GM18858 (cell line): ENCODE results near the gene UBE2A.

ENCODE experiments used
- ATAC-seq: cut with Tn5 transposase; IDR thresholded peaks from one replicate; pipeline ENCODE4 v1.9.1; 2021; ENCODE audit not compliant: unreplicated experiment

Gene UBE2A

GRCh38 chrX:119606280-119607017 is 32.1 kb downstream of the UBE2A start, which contains the start of gene NKRF:
NKRF (minus strand) TSS chrX:119606424.
- peak; percentile 64 for ATAC-seq

- ATAC-seq: no peak
Observed at GRCh38 chrX:119607018-119607389, 32.6 kb downstream of the UBE2A start.

DNA sequence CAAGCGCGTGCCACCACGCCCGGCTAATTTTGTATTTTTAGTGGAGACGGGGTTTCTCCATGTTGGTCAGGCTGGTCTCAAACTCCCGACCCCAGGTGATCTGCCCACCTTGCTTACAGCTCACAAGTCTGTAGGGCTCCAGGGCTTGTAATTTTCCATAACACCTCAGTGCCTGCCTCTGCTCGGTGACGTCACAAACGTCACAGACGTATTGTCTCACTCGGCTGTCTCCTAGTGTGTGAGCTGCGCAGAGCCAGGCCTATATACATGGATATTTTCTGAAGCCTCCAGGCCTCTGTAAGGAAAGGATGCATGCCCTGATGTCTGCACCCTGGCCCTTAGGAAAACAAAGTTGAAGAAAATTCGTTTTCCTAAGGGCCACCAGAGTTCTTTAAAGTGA is 40.4 kb downstream of the UBE2A start:
- ATAC-seq: no peak

DNA sequence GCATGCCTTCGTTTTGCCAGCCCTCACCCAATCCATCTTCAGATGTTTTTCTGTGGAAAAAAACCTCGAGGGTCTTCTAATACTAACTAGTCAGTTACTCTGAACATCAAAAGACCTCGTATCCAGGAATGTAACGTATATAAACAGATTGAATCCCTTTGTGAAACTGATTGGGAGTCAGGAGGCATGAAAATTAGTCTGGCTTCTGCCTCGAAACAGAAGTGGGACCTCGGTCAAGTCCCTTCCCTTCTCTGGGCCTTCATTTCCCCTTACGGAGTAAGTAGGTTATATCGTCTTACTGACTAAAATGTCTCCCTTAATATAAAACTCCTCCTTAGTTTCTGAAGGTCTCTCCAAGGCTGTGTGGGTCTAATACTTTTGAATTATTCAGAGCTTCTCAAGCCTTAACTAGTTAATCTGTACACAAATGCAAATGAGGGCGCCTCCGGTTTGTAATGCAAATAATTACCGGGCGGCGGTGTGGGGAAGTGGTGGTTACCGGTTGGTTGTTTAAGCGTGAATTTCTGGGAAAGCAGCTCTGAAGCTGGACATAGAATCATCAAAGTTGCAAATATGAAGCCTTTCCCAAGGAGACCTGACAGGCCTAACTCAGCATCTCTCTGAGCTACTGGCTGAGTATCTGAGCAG is 43.3 kb downstream of the UBE2A start:
- ATAC-seq: peak; percentile 66

DNA sequence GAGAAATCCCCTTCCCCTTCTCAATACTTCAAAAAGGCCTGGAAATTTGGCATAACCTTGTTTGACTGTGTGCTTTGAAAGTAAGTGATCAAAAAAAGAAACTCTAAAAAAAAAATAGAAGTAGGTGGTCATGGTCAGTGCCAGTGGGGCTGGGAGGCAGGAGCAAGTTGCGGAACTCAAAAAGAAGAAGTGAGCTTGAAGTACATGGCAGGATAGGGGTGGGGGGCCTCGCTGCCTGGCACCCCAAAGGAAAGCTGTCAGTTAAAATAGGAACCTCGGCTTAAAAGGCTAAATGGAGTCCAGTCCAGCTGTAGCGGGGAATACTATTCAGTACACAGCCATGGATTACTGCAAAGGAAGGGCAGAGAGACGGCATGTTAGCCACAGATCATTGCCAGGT is 44.1 kb downstream of the UBE2A start:
- ATAC-seq: no peak

- ATAC-seq: no peak
Observed at GRCh38 chrX:119622356-119623232, 48.2 kb downstream of the UBE2A start.

DNA sequence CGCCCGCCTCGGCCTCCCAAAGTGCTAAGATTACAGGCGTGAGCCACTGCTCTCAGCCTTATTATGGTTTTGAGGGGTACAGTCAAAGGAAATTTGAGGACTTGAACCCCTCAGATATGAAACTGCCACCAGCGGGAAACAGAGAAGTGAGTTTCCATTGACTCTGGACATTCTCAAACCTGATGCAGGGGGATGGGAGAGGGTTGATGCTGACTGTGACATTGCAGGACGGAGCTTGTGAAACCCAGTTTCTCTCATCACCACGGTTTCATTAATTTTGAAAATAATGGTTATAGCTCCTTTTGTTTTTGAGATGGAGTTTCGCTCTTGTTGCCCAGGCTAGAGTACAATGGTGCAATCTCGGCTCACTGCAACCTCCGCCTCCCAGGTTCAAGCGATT is 50.1 kb downstream of the UBE2A start:
- no peak for ATAC-seq

- ATAC-seq: no peak
Observed at GRCh38 chrX:119624951-119625668, 50.7 kb downstream of the UBE2A start.

DNA sequence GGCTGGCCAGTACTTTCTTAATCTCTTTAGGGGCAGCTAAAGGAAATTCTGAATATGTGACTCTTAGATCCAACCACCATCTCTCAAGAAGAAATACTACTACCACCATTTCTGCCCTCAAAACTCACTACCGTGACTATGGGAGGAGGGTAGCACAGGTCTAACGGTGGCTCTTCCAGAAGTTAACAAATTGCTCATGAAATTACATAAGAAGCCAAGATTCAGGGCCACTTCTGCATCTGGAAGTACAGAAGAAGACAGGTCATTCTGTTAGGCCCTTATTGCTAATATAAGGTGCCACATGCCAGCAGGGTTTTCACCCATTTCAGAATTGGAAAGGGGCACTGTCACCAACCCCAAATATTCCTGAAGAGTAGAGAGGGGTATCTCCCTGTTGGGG is 51.5 kb downstream of the UBE2A start:
- no peak for ATAC-seq
